K562 (cell line): ENCODE results near the gene LRRC26.

Source experiments
- CREB3 ChIP-seq: fragments of 450-650 bp; conservative IDR thresholded peaks from 2 replicates; pipeline ENCODE4 v1.6.1; 2016; ENCODE audit warnings: missing genetic modification characterization, low read depth, mild to moderate bottlenecking, missing compliant biosample characterization, moderate library complexity
- CTCF ChIP-seq, 3 experiments: IDR thresholded peaks in 2 of 3; conservative IDR thresholded peaks in 1 of 3; 2 replicates each; pipeline ENCODE4 v1.5.1; 2011 to 2012; ENCODE audit warnings: low read length in 3 of 3, mild to moderate bottlenecking in 3 of 3, control low read depth in 2 of 3, improper control_type of control experiment in 1 of 3, inconsistent platforms in 1 of 3, low read depth in 1 of 3, mixed read lengths in 1 of 3, moderate library complexity in 1 of 3; ENCODE audit not compliant: insufficient read depth in 2 of 3
- DEAF1 ChIP-seq: fragments of 450-650 bp; formaldehyde crosslinking; IDR thresholded peaks from 2 replicates; pipeline ENCODE4 v1.4.0; 2020; ENCODE audit warnings: mild to moderate bottlenecking, moderate library complexity
- MTF1 ChIP-seq: fragments of 250-450 bp; sonication (Bioruptor Pico); IDR thresholded peaks from 2 replicates; pipeline ENCODE4 v1.9.0; 2021; ENCODE audit warnings: moderate library complexity, mild to moderate bottlenecking, inconsistent platforms, borderline replicate concordance
- NR2C2 ChIP-seq, 2 experiments: fragments of 200-800 bp in 1 of 2; sonication (Bioruptor generic) in 1 of 2; sonication (generic) in 1 of 2; formaldehyde crosslinking in 1 of 2; IDR thresholded peaks; 2 replicates each; pipeline versions ENCODE4 v1.6.1 to v1.8.0; 2016 to 2022; ENCODE audit warnings: mild to moderate bottlenecking in 1 of 2, missing compliant biosample characterization in 1 of 2, missing genetic modification characterization in 1 of 2, missing genetic modification reagents in 1 of 2
- PHF21A ChIP-seq: fragments of 450-650 bp; IDR thresholded peaks from 2 replicates; pipeline ENCODE4 v1.6.1; 2017; ENCODE audit warnings: low read depth, borderline replicate concordance
- POLR2AphosphoS5 ChIP-seq: IDR thresholded peaks from 2 replicates; pipeline ENCODE4 v1.6.1; 2011; ENCODE audit warnings: mild to moderate bottlenecking, low read depth, low read length, moderate library complexity; ENCODE audit not compliant: control insufficient read depth, insufficient read depth
- RFX5 ChIP-seq: IDR thresholded peaks from 2 replicates; pipeline ENCODE4 v1.6.1; 2011; ENCODE audit warnings: low read depth, mild to moderate bottlenecking, improper control_type of control experiment, low read length
- SMARCC2 ChIP-seq: fragments of 450-650 bp; IDR thresholded peaks from 2 replicates; pipeline ENCODE4 v1.6.1; 2017; ENCODE audit warnings: antibody characterized with exemption, moderate library complexity, mild to moderate bottlenecking, low read depth
- SMC3 ChIP-seq: conservative IDR thresholded peaks from 2 replicates; pipeline ENCODE4 v1.6.1; 2011; ENCODE audit warnings: low read depth, low read length, improper control_type of control experiment; ENCODE audit not compliant: insufficient read depth
- ZNF274 ChIP-seq: IDR thresholded peaks from 2 replicates; pipeline ENCODE4 v1.6.1; 2011; ENCODE audit warnings: low read depth, mild to moderate bottlenecking, low read length, moderate library complexity, borderline replicate concordance
- ZNF277 ChIP-seq: fragments of 250-450 bp; sonication (Bioruptor Pico); IDR thresholded peaks from 2 replicates; pipeline ENCODE4 v1.8.0; 2022; ENCODE audit warnings: inconsistent platforms, mild to moderate bottlenecking, moderate library complexity, borderline replicate concordance

- TF ChIP-seq SMARCC2 (no peak), POLR2AphosphoS5 (no peak), NR2C2 (CRISPR knock-in tag; IDR thresholded peaks at IDR 0.05) (no peak), NR2C2 (tag; IDR thresholded peaks at IDR 0.05) (no peak), SMC3 (no peak), CTCF (IDR thresholded peaks at IDR 0.05 in 2 of 3, conservative IDR thresholded peaks at IDR 0.05 in 1 of 3; ENCODE audit: insufficient read depth in 2 of 3, low read depth in 1 of 3, low read length in 3 of 3) (no peak), RFX5 (no peak), ZNF274 (no peak), ZNF277 (no peak), PHF21A (no peak), DEAF1 (no peak), MTF1 (CRISPR knock-in tag) (no peak), CREB3 (tag) (no peak)
Measured at GRCh38 chr9:137163805-137164204, 6.0 kb downstream of the LRRC26 start.
